GM18508 (cell line): Measurements from ENCODE around the gene HHATL.

ENCODE experiments used
- ATAC-seq: cut with Tn5 transposase; IDR thresholded peaks from one replicate; pipeline ENCODE4 v1.9.1; 2021; ENCODE audit warnings: moderate number of reproducible peaks; ENCODE audit not compliant: insufficient read depth, unreplicated experiment

Gene HHATL

GRCh38 chr3:42700366-42701288 lies 2.0 kb downstream of the HHATL start:
- no peak for ATAC-seq

GRCh38 chr3:42699511-42699971 lies 3.1 kb downstream of the HHATL start:
- ATAC-seq = no peak

- no peak for ATAC-seq
Observed at GRCh38 chr3:42698911-42699230, 3.7 kb downstream of the HHATL start.

- no peak for ATAC-seq
Observed at GRCh38 chr3:42698216-42698910, 4.2 kb downstream of the HHATL start.

GRCh38 chr3:42697289-42698051 lies 5.1 kb downstream of the HHATL start:
- no peak for ATAC-seq

- ATAC-seq = no peak
Observed at GRCh38 chr3:42696356-42697288, 6.0 kb downstream of the HHATL start.

GRCh38 chr3:42694366-42694765 lies 8.2 kb downstream of the HHATL start:
- no peak for ATAC-seq

- no peak for ATAC-seq
Observed at GRCh38 chr3:42693530-42693930, 9.1 kb downstream of the HHATL start.

GRCh38 chr3:42692667-42693529 lies 9.7 kb downstream of the HHATL start:
- no peak for ATAC-seq

- ATAC-seq = no peak
Observed at GRCh38 chr3:42691816-42692666, 10.6 kb downstream of the HHATL start.

GRCh38 chr3:42690766-42691680 lies 11.6 kb downstream of the HHATL start:
- ATAC-seq = no peak

- ATAC-seq = no peak
Observed at GRCh38 chr3:42690191-42690590, 12.4 kb downstream of the HHATL start.

GRCh38 chr3:42689421-42690014 lies 13.1 kb downstream of the HHATL start:
- ATAC-seq = no peak

GRCh38 chr3:42688487-42689420 lies 13.8 kb downstream of the HHATL start:
- no peak for ATAC-seq

GRCh38 chr3:42688016-42688415 lies 14.6 kb downstream of the HHATL start:
- ATAC-seq = no peak
